Spleen (tissue), 7 donors: ENCODE data around the gene ITPA.

ENCODE experiments used
- CTCF ChIP-seq, 11 experiments: fragments of 200-600 bp in 7 of 11; fragments of 450-650 bp in 4 of 11; sonication (generic) in 4 of 11; IDR thresholded peaks in 8 of 11; conservative IDR thresholded peaks in 3 of 11; 1 replicate in 7 of 11; 2 replicates in 4 of 11; pipeline versions ENCODE4 v1.4.0 to v1.8.0; 2016 to 2021; ENCODE audit warnings: antibody characterized with exemption in 11 of 11, inconsistent platforms in 4 of 11, mild to moderate bottlenecking in 1 of 11
- POLR2A ChIP-seq, 3 donors: fragments of 450-650 bp; IDR thresholded peaks; one replicate each; pipeline ENCODE4 v1.5.1; 2017; ENCODE audit warnings: antibody characterized with exemption in 3 of 3, mild to moderate bottlenecking in 1 of 3
- POLR2AphosphoS5 ChIP-seq, 3 donors: sonication (generic); formaldehyde crosslinking; IDR thresholded peaks; one replicate each; pipeline ENCODE4 v1.5.1; 2017; ENCODE audit warnings: antibody characterized with exemption in 3 of 3
- donor health status: DM: no; HTN: no; CAD: no; lungs with moderate emphysema.
- donor health status: DM: no; HTN: no; CAD: no.
- donor health status: DM: no; HTN: no; CAD: no.

DNA sequence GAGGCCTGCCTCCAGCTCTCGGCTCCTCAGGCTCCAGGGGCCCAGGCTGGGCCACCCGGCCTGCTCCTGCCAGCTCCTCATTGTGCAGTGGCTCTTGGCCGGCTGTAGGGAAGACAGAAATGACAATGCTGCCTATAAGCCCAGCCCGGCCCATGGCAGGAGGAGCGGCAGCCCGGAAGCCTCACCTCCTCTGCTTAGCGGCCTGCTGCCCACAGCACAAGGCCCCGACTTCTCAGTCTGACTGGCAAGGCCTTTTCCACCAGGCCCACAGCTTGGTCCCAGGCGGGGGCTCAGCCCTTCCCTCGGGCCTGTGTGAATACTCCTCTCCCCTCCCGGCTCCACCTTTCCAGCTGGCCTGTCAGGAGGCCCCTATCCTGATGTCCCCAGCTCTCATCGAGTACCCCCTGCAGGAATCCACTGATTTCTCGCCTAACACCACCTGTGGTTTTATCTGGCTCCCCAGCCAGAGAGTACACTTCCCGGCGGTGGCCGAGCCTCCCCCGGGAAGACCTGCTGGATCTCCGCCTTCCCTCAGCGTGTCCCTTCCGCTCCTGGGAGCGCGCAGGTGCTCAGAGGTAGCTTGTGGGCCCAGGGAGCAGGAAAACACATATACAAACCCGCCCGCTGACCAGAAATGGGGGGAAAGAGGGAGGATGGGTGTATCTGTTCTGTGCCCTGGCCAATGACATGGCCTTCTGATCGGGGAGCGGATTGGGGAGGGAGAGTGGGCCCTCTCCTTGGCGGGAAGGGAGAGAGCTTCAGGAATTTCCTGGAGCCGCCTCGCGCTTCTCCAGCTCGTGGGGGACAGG is 5.8 kb upstream of the ITPA start:
- TF ChIP-seq CTCF (IDR thresholded peaks at IDR 0.05 in 8 of 11, conservative IDR thresholded peaks at IDR 0.05 in 3 of 11), result no peak
- no peak for TF ChIP-seq POLR2A (IDR thresholded peaks at IDR 0.05)
- TF ChIP-seq POLR2AphosphoS5 (IDR thresholded peaks at IDR 0.05), result peak in 1 of 3 donors; percentile 6
